ENCODE data around the gene ARL4C. TPM values are rescaled to one million over a fixed set of nuclear protein-coding genes. Genes with fewer than 3 reads are reported as not detected.

ARL4C gene
- total RNA-seq, 4 donors from 2014 or later, result 20.5 to 62.7 (median 47.0) TPM

- TF ChIP-seq CTCF (IDR thresholded peaks at IDR 0.05) (no peak), POLR2A (IDR thresholded peaks at IDR 0.05) (no peak)
- 96 to 97% methylated on average over 4 of the region's 4 CpGs for WGBS, 2 donors
- intact Hi-C loops (cut with DNase I; ENCODE audit: low total_unique reads), result no loop called here
- H3K4me3 ChIP-seq (ENCODE audit: low read depth, poor library complexity, severe bottlenecking), result no peak overlapping the region
- no peak for DNase-seq (ENCODE audit: low spot score in 2 of 2)
These were observed 29.6 kb downstream of the ARL4C start for GRCh38 chr2:234467289-234467688.

GRCh38 chr2:234464291-234464645, 32.6 kb downstream of the ARL4C start:
- 65 to 66% methylated on average over 9 of the region's 9 CpGs for WGBS, 2 donors
- no peak overlapping the region for H3K4me3 ChIP-seq (ENCODE audit: low read depth, poor library complexity, severe bottlenecking)
- no peak for DNase-seq (ENCODE audit: low spot score in 2 of 2)
- intact Hi-C loops (cut with DNase I; ENCODE audit: low total_unique reads), result no loop called here
- TF ChIP-seq CTCF (IDR thresholded peaks at IDR 0.05) (no peak), POLR2A (IDR thresholded peaks at IDR 0.05) (no peak)

- DNase-seq (ENCODE audit: low spot score in 2 of 2), result peak in 1 of 2 donors; percentile 49
- H3K4me3 ChIP-seq (ENCODE audit: low read depth, poor library complexity, severe bottlenecking), result no peak overlapping the region
- intact Hi-C loops (cut with DNase I; ENCODE audit: low total_unique reads), result no loop called here
- WGBS, 2 donors, result 55 to 67% methylated on average over 17 of the region's 17 CpGs
- TF ChIP-seq POLR2A (IDR thresholded peaks at IDR 0.05) (no peak), CTCF (IDR thresholded peaks at IDR 0.05) (no peak)
These were observed 33.1 kb downstream of the ARL4C start for GRCh38 chr2:234463626-234464290.

- no peak for DNase-seq (ENCODE audit: low spot score in 2 of 2)
- intact Hi-C loops (cut with DNase I; ENCODE audit: low total_unique reads), result no loop called here
- no peak overlapping the region for H3K4me3 ChIP-seq (ENCODE audit: low read depth, poor library complexity, severe bottlenecking)
- WGBS, 2 donors, result 65 to 67% methylated on average over 10 of the region's 10 CpGs
- TF ChIP-seq POLR2A (IDR thresholded peaks at IDR 0.05) (no peak), CTCF (IDR thresholded peaks at IDR 0.05) (no peak)
These were observed 34.5 kb downstream of the ARL4C start for GRCh38 chr2:234462218-234462992.

- WGBS, 2 donors, result 71% methylated on average over 6 of the region's 6 CpGs
- intact Hi-C loops (cut with DNase I; ENCODE audit: low total_unique reads), result no loop called here
- no peak overlapping the region for H3K4me3 ChIP-seq (ENCODE audit: low read depth, poor library complexity, severe bottlenecking)
- TF ChIP-seq POLR2A (IDR thresholded peaks at IDR 0.05) (no peak), CTCF (IDR thresholded peaks at IDR 0.05) (no peak)
- no peak for DNase-seq (ENCODE audit: low spot score in 2 of 2)
These were observed 37.4 kb downstream of the ARL4C start for GRCh38 chr2:234459401-234460009.

All from lower leg skin (tissue), 4 donors.